ENCODE data around the gene NAV3. TPM values are rescaled to one million over a fixed set of nuclear protein-coding genes. Genes with fewer than 3 reads are reported as not detected.

Gene NAV3
- total and polyA plus RNA-seq, 11 donors: 1.1 to 18.0 (median 5.8) TPM

GRCh38 chr12:77968571-77968970 lies 137.9 kb downstream of the NAV3 start:
- no peak overlapping the region for H3K4me3 ChIP-seq
- H3K27me3 ChIP-seq: no peaks in the 10 kb centered on the region
- no peaks in the 10 kb centered on the region for H3K4me1 ChIP-seq
- H3K9me3 ChIP-seq: no peaks in the 10 kb centered on the region
- H3K36me3 ChIP-seq: peaks cover 0 to 3% (median 0%) of the 10 kb centered on the region in 9 donors
- intact Hi-C loops (cut with DNase I): no loop called here
- WGBS, 4 donors: 87 to 93% (median 92%) methylated on average over 6 of the region's 6 CpGs
- H3K27ac ChIP-seq: no peak overlapping the region
- TF ChIP-seq CTCF (IDR thresholded peaks at IDR 0.05) (no peak), POLR2A (IDR thresholded peaks at IDR 0.05) (no peak)
- no peak for ATAC-seq
- no peak for DNase-seq

DNA sequence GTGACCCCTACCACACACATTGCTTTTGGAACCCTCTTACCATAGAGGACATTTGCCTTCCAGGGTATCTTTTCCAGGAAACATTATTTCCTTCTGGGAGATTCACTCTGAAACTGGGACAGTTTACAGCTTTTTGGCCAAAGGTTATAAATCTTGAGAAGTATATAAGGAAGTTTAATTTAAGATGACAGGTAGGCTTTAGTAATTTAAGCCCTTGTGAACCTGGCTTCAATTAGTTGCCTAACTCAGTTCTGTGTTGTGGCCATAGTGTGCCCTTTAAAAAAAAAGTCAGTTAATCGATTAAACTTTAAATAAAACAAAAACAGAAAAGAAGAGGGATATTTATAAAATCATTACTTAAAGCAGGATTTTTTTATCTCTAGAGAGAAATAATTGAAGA lies 142.9 kb downstream of the NAV3 start:
- Histone ChIP-seq H3K4me3 (no peak overlapping the region), H3K27ac (no peak overlapping the region), H3K4me1 (no peaks in the 10 kb centered on the region), H3K27me3 (no peaks in the 10 kb centered on the region), H3K36me3 (peaks cover 0 to under 1% (median 0%) of the 10 kb centered on the region in 9 donors), H3K9me3 (no peaks in the 10 kb centered on the region)
- no peak for DNase-seq
- TF ChIP-seq CTCF (IDR thresholded peaks at IDR 0.05) (no peak), POLR2A (IDR thresholded peaks at IDR 0.05) (no peak)
- no peak for ATAC-seq
- 84 to 94% (median 91%) methylated on average over 1 of the region's 1 CpG for WGBS, 4 donors
- intact Hi-C loops (cut with DNase I): no loop called here

DNA sequence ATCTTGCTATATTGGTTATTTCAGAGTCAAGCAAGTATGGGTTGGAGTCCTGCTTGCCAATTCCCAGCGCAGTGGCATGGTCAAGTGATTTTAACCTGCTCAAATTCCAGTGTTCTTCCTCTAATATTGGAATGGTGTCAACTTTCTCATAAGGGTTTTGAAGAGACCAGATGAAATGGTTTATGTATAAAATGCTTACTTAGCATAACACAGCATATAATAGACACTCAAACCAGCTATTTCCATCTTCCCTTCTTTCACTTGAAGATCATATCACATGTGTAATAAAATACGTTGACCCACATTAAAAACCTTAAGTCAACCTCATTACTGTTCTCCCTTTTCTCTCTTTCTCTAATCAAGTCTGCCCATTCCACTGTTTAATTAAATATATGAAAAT lies 144.0 kb downstream of the NAV3 start:
- Histone ChIP-seq H3K27me3 (no peaks in the 10 kb centered on the region), H3K9me3 (no peaks in the 10 kb centered on the region), H3K4me1 (no peaks in the 10 kb centered on the region), H3K4me3 (no peak overlapping the region), H3K36me3 (no peaks in the 10 kb centered on the region), H3K27ac (no peak overlapping the region)
- WGBS, 4 donors: 92 to 99% (median 97%) methylated on average over 2 of the region's 2 CpGs
- no peak for TF ChIP-seq POLR2A (IDR thresholded peaks at IDR 0.05)
- no peak for TF ChIP-seq CTCF (IDR thresholded peaks at IDR 0.05)
- ATAC-seq: no peak
- DNase-seq: no peak
- intact Hi-C loops (cut with DNase I): no loop called here

GRCh38 chr12:77979597-77980250 lies 149.0 kb downstream of the NAV3 start:
- ATAC-seq: no peak

More at GRCh38 chr12:77979597-77980250, 149.0 kb downstream of the NAV3 start:
- TF ChIP-seq POLR2A (IDR thresholded peaks at IDR 0.05) (no peak), CTCF (IDR thresholded peaks at IDR 0.05) (no peak)
- H3K27me3 ChIP-seq: no peaks in the 10 kb centered on the region
- peaks cover 0 to 3% (median 0%) of the 10 kb centered on the region in 12 donors for H3K4me1 ChIP-seq
- intact Hi-C loops (cut with DNase I): no loop called here
- DNase-seq: no peak
- no peak overlapping the region for H3K27ac ChIP-seq
- H3K36me3 ChIP-seq: no peaks in the 10 kb centered on the region
- H3K4me3 ChIP-seq: no peak overlapping the region
- no peaks in the 10 kb centered on the region for H3K9me3 ChIP-seq
- WGBS, 4 donors: 73 to 80% (median 74%) methylated on average over 4 to 5 of the region's 5 CpGs
